HCT116 (cell line): ENCODE results near the gene NR6A1. TPM values are rescaled to one million over a fixed set of nuclear protein-coding genes. Genes with fewer than 3 reads are reported as not detected.

Experiments used
- ATAC-seq: fragments of 200-7000 bp; cut with Tn5 transposase; 2 replicates; pipeline ENCODE4 v1.9.1; 2020; ENCODE audit warnings: mild to moderate bottlenecking, moderate library complexity
- BruUV-seq: library from RNA; stranded (reverse); fragments of 400-500 nt; replicated peaks from 2 replicates; lab custom pipeline; 2021; lab: Mats Ljungman, UMichigan
- CTCF ChIA-PET: fragments of 300-600 bp; sonication (Branson Sonifier 250); formaldehyde crosslinking; loops from one replicate; lab custom pipeline; 2021; ENCODE audit warnings: antibody characterized with exemption; lab: Charles Lee
- POLR2A ChIA-PET: fragments of 300-600, 350-600 bp; sonication (Branson Sonifier 250); formaldehyde crosslinking; loops from one replicate; lab custom pipeline; 2021; ENCODE audit warnings: antibody characterized with exemption; lab: Charles Lee
- RAD21 ChIA-PET, 2 experiments: fragments of 300-600 bp; sonication (Branson Sonifier 250); formaldehyde crosslinking; loops; one replicate each; lab custom pipeline; 2023; ENCODE audit warnings: low total read pairs in 2 of 2; ENCODE audit not compliant: uncharacterized antibody in 2 of 2, unreplicated experiment in 2 of 2, low non-redundant PET in 1 of 2; lab: Charles Lee
- DNase-seq: peaks from one replicate; pipeline ENCODE4 v3.0.0-alpha.2; 2010; ENCODE audit warnings: low read depth, low spot score
- H2AFZ ChIP-seq: fragments of 200-600 bp; shearing (Covaris generic), sonication (generic); 2 replicates; pipeline ENCODE4 v1.6.1; 2017; ENCODE audit warnings: low read depth, mixed run types, mixed read lengths, antibody characterized with exemption, low read length; ENCODE audit not compliant: poor library complexity, severe bottlenecking
- H3K27ac ChIP-seq: 2 replicates; pipeline ENCODE4 v1.5.1; 2012; ENCODE audit warnings: low read depth, low read length
- H3K27me3 ChIP-seq: fragments of 200-600 bp; sonication (generic); 2 replicates; pipeline ENCODE4 v1.6.1; 2016; ENCODE audit warnings: mixed run types, low read length, mixed read lengths; ENCODE audit not compliant: insufficient read depth
- H3K36me3 ChIP-seq, 2 experiments: fragments of 200-500 bp in 1 of 2; fragments of 200-600 bp in 1 of 2; sonication (Bioruptor generic) in 1 of 2; sonication (generic) in 1 of 2; 2 replicates each; pipeline versions ENCODE4 v1.5.1 to v1.6.1; 2014 to 2016; ENCODE audit warnings: low read length in 2 of 2, inconsistent platforms in 1 of 2, mixed read lengths in 1 of 2, mixed run types in 1 of 2; ENCODE audit not compliant: insufficient read depth in 2 of 2, control insufficient read depth in 1 of 2
- H3K4me1 ChIP-seq, 2 experiments: fragments of 200-600 bp in 1 of 2; sonication (generic) in 1 of 2; 2 replicates each; pipeline versions ENCODE4 v1.5.1 to v1.6.1; 2012 to 2017; ENCODE audit warnings: low read length in 2 of 2, inconsistent platforms in 1 of 2, mild to moderate bottlenecking in 1 of 2, mixed read lengths in 1 of 2, mixed run types in 1 of 2, moderate library complexity in 1 of 2; ENCODE audit not compliant: insufficient read depth in 2 of 2, control insufficient read depth in 1 of 2
- H3K4me2 ChIP-seq: fragments of 200-600 bp; sonication (generic); 2 replicates; pipeline ENCODE4 v1.6.1; 2017; ENCODE audit warnings: mixed run types, low read length, mixed read lengths
- H3K4me3 ChIP-seq, 2 experiments: fragments of 200-600 bp in 1 of 2; sonication (generic) in 1 of 2; replicated peaks in 1 of 2; 2 replicates each; pipeline ENCODE4 v1.5.1; 2011 to 2016; ENCODE audit warnings: low read length in 2 of 2, control low read depth in 1 of 2, low read depth in 1 of 2, mild to moderate bottlenecking in 1 of 2, mixed read lengths in 1 of 2, mixed run types in 1 of 2
- H3K79me2 ChIP-seq: fragments of 200-600 bp; sonication (generic); 2 replicates; pipeline ENCODE4 v1.6.1; 2017; ENCODE audit warnings: mild to moderate bottlenecking, mixed run types, low read length, moderate library complexity, mixed read lengths; ENCODE audit not compliant: insufficient read depth
- H3K9ac ChIP-seq: fragments of 200-600 bp; sonication (generic); 2 replicates; pipeline ENCODE4 v1.6.1; 2016; ENCODE audit warnings: low read length, mixed read lengths
- H3K9me2 ChIP-seq: fragments of 200-600 bp; sonication (generic), shearing (Covaris generic); 2 replicates; pipeline ENCODE4 v1.6.1; 2017; ENCODE audit warnings: mixed run types, mild to moderate bottlenecking, moderate library complexity; ENCODE audit not compliant: insufficient read depth
- H3K9me3 ChIP-seq, 2 experiments: fragments of 200-500 bp in 1 of 2; fragments of 200-600 bp in 1 of 2; sonication (Bioruptor generic) in 1 of 2; sonication (generic) in 1 of 2; 2 replicates each; pipeline ENCODE4 v1.6.1; 2014 to 2017; ENCODE audit warnings: low read length in 2 of 2, mixed read lengths in 2 of 2, inconsistent platforms in 1 of 2, low read depth in 1 of 2, mild to moderate bottlenecking in 1 of 2, mixed run types in 1 of 2, moderate library complexity in 1 of 2; ENCODE audit not compliant: control insufficient read depth in 1 of 2, insufficient read depth in 1 of 2
- H4K20me1 ChIP-seq: fragments of 200-600 bp; sonication (generic), shearing (Covaris generic); 2 replicates; pipeline ENCODE4 v1.6.1; 2017; ENCODE audit warnings: mixed run types, mild to moderate bottlenecking, moderate library complexity; ENCODE audit not compliant: insufficient read depth
- CBX3 ChIP-seq: IDR thresholded peaks from 2 replicates; pipeline ENCODE4 v1.6.1; 2012; ENCODE audit warnings: low read depth
- CTCF ChIP-seq, 3 experiments: fragments of 200-600 bp in 1 of 3; sonication (generic) in 1 of 3; IDR thresholded peaks in 2 of 3; conservative IDR thresholded peaks in 1 of 3; 2 replicates each; pipeline ENCODE4 v1.5.1; 2012 to 2017; ENCODE audit warnings: low read depth in 2 of 3, low read length in 2 of 3, antibody characterized with exemption in 1 of 3, borderline replicate concordance in 1 of 3, control low read depth in 1 of 3, mild to moderate bottlenecking in 1 of 3, mixed read lengths in 1 of 3, mixed run types in 1 of 3, moderate library complexity in 1 of 3; ENCODE audit not compliant: insufficient read depth in 1 of 3
- EGR1 ChIP-seq: IDR thresholded peaks from 2 replicates; pipeline ENCODE4 v1.6.1; 2012; ENCODE audit warnings: low read depth
- EZH2phosphoT487 ChIP-seq: fragments of 200-600 bp; IDR thresholded peaks from 2 replicates; pipeline ENCODE4 v1.6.1; 2018; ENCODE audit warnings: antibody characterized with exemption, borderline replicate concordance
- POLR2A ChIP-seq: IDR thresholded peaks from 2 replicates; pipeline ENCODE4 v1.7.0; 2011; ENCODE audit warnings: borderline replicate concordance; ENCODE audit not compliant: insufficient read depth, insufficient read length; ENCODE audit errors: extremely low read depth
- SRF ChIP-seq: IDR thresholded peaks from 2 replicates; pipeline ENCODE4 v1.6.1; 2012; ENCODE audit warnings: low read depth
- YY1 ChIP-seq: IDR thresholded peaks from 2 replicates; pipeline ENCODE4 v1.6.1; 2011; ENCODE audit warnings: low read length, low read depth, moderate library complexity, mild to moderate bottlenecking; ENCODE audit not compliant: insufficient replicate concordance; ENCODE audit errors: extremely low read depth
- intact Hi-C: fragments of 100-400 bp; cut with micrococcal nuclease; formaldehyde crosslinking; loops from 2 replicates; pipeline ENCODE4 v1.10.0; 2022
- total RNA-seq: library from RNA; stranded (reverse); gene quantifications from one replicate; pipeline ENCODE4 v1.2.1, GENCODE V29; 2021; ENCODE audit not compliant: unreplicated experiment

Gene NR6A1
- total RNA-seq, 1 experiment from 2014 or later: 9.9 TPM

GRCh38 chr9:124749781-124750180, 21.3 kb downstream of the NR6A1 start (continued):
- no peak for TF ChIP-seq YY1
- no peak for TF ChIP-seq POLR2A
- TF ChIP-seq CTCF (IDR thresholded peaks at IDR 0.05 in 2 of 3, conservative IDR thresholded peaks at IDR 0.05 in 1 of 3; ENCODE audit: borderline replicate concordance in 1 of 3, insufficient read depth in 1 of 3, low read depth in 2 of 3, low read length in 2 of 3): no peak
- no peak for TF ChIP-seq EZH2phosphoT487
- no peak for TF ChIP-seq CBX3
- TF ChIP-seq, all 23 proteins: peak for 0

- RAD21 ChIA-PET: no interaction called here
- H4K20me1 ChIP-seq: peaks cover 10% of the 10 kb centered on the region
- no peak overlapping the region for H3K9ac ChIP-seq
- intact Hi-C loops: no loop called here
- H3K79me2 ChIP-seq: peaks cover 83% of the 10 kb centered on the region
- TF ChIP-seq EGR1 (no peak), SRF (no peak)
- POLR2A ChIA-PET: no interaction called here
- no peak overlapping the region for H2AFZ ChIP-seq
- CTCF ChIA-PET: no interaction called here
- H3K27ac ChIP-seq: no peak overlapping the region
- ATAC-seq: no peak
- no TSS peak for BruUV-seq
- H3K9me2 ChIP-seq: no peaks in the 10 kb centered on the region
- H3K4me2 ChIP-seq: no peak overlapping the region
- H3K4me1 ChIP-seq: peaks cover 21 to 45% of the 10 kb centered on the region in 2 experiments
- no peaks in the 10 kb centered on the region for H3K27me3 ChIP-seq
- no peak overlapping the region for H3K4me3 ChIP-seq
- no peaks in the 10 kb centered on the region for H3K9me3 ChIP-seq
- H3K36me3 ChIP-seq: no peaks in the 10 kb centered on the region
- DNase-seq: no peak
Observed at GRCh38 chr9:124749284-124749683, 21.8 kb downstream of the NR6A1 start.
